Muscle of leg (tissue), 11 donors: ENCODE results near the gene IGFN1. TPM values are rescaled to one million over a fixed set of nuclear protein-coding genes. Genes with fewer than 3 reads are reported as not detected.
"Not testable (repeated sequence)": the region's sequence is repeated elsewhere in the genome, so short reads cannot be mapped to it uniquely, and the experiment has no call there.

Experiments
- DNase-seq: peaks from one replicate; pipeline ENCODE4 v3.0.0; 2013
- H3K27ac ChIP-seq: one replicate; pipeline ENCODE4 v1.5.1; 2013; ENCODE audit warnings: mild to moderate bottlenecking, low read length, control low read depth
- H3K27me3 ChIP-seq: one replicate; pipeline ENCODE4 v1.6.1; 2013; ENCODE audit warnings: low read length; ENCODE audit not compliant: control insufficient read depth, insufficient read depth
- H3K36me3 ChIP-seq: one replicate; pipeline ENCODE4 v1.6.1; 2013; ENCODE audit warnings: low read length; ENCODE audit not compliant: control insufficient read depth, insufficient read depth
- H3K4me1 ChIP-seq: one replicate; pipeline ENCODE4 v1.6.1; 2013; ENCODE audit warnings: low read length; ENCODE audit not compliant: control insufficient read depth, insufficient read depth
- H3K4me3 ChIP-seq: one replicate; pipeline ENCODE4 v1.5.1; 2013; ENCODE audit warnings: low read length, control low read depth
- H3K9me3 ChIP-seq: replicated peaks from 2 replicates; pipeline ENCODE4 v1.6.1; 2013; ENCODE audit warnings: low read depth, low read length; ENCODE audit not compliant: control insufficient read depth
- WGBS: methylation state at CpG from one replicate; pipeline ENCODE4 v1.1.5; 2013; ENCODE audit warnings: missing lambda C conversion rate; ENCODE audit not compliant: insufficient coverage; 5-methylcytosine and 5-hydroxymethylcytosine counted together
- polyA plus RNA-seq, 8 donors: library from polyadenylated mRNA; unstranded; fragments of 120-200 nt; gene quantifications; one replicate each; pipeline versions ENCODE4 v1.2.1 to v1.2.3, GENCODE V29; 2013; ENCODE audit warnings: inconsistent platforms in 1 of 8, low replicate concordance in 1 of 8; ENCODE audit not compliant: insufficient read length in 8 of 8, insufficient read depth in 1 of 8
- total RNA-seq: library from RNA; stranded (reverse); fragments of 120-200 nt; gene quantifications from one replicate; pipeline ENCODE4 v1.2.4, GENCODE V29; 2013

Gene IGFN1
- total and polyA plus RNA-seq, 9 donors = 0.72 to 4.3 (median 2.8) TPM

DNA sequence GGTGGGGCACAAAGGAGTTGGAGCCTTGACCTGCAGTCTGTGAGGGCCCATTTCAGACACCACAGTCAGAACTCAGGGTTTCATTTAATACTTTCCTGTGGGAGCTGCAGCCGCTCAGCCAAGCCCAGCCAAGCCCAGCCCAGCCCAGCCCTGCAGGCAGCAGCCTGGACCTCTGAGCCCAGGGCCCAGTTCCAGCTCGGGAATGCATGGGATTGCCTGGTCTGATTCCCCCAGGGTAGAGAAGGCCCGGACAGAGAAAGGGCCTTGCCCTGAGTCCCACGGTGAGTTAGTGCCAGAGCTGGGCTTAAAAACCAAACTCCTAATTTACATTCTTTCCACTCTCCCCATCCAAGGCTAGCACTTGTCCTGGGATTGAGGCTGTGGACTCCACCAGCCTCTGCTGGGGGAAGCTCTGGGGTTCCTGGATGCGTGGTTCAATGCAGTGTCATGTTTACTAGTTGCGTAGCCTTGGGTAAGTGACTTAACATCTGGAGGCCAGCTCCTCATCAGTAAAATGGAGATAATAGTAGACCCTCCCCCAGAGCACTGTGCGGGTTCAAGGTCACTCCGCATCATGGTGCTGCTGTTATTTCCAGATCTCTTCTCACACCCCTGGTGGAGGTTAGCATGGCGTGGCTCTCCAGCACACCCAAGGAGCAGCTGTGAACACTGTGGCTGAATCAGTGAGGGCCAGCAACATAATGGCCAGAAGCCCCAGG lies 63.4 kb downstream of the IGFN1 start:
- Histone ChIP-seq H3K27ac (no peak overlapping the region), H3K4me3 (no peak overlapping the region), H3K36me3 (no peaks in the 10 kb centered on the region), H3K27me3 (peaks cover 5% of the 10 kb centered on the region), H3K9me3 (no peaks in the 10 kb centered on the region), H3K4me1 (peaks cover 21% of the 10 kb centered on the region)
- 61% methylated on average over 5 of the region's 9 CpGs for WGBS
- peak; percentile 48 for DNase-seq

DNA sequence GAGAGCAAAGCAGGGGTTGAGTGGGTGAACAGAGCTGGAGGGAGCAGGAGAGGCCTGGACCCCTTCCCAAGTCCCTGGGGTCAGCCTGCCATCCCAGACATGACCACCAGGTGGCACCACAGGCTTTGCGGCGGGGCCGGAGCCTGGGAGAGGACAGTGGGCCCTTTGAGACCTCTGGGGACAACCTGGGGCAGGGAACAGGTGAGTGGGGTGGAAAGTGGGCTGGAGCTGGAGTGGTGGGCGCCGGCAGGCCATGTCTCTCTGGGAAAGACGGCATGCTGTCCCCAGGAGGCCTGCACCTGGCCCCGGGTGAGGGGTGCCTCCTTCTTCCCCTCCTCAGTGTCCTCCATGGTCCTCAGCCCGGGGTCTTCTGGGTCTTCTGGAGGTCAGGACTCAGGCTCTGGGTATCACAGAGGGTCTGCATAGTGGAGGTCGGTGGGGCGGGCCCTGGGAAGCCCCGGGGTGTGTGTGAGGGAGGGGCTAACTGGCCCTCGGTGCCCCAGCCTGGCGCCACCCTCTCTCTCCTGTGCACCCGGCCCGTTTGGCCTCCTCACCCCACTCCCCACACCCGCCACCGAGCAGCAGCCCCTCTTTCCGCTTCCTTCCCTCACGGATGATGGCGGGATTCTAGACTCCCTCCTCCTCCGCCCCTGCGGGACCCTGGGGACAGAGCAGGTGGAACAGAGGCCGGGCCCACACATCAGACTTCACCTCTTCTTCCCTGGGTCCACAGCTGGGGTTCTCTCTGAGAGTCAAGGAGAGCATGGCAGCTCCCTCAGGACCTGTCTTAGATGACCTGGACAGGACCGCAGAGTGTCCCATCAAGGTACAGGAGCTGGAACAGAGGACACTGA lies 64.2 kb downstream of the IGFN1 start:
- H3K4me3 ChIP-seq = no peak overlapping the region
- no peaks in the 10 kb centered on the region for H3K36me3 ChIP-seq
- H3K4me1 ChIP-seq = peaks cover 25% of the 10 kb centered on the region
- peaks cover 12% of the 10 kb centered on the region for H3K27me3 ChIP-seq
- no peak overlapping the region for H3K27ac ChIP-seq
- DNase-seq = peak; percentile 43
- H3K9me3 ChIP-seq = no peaks in the 10 kb centered on the region
- 51% methylated on average over 12 of the region's 24 CpGs for WGBS

DNA sequence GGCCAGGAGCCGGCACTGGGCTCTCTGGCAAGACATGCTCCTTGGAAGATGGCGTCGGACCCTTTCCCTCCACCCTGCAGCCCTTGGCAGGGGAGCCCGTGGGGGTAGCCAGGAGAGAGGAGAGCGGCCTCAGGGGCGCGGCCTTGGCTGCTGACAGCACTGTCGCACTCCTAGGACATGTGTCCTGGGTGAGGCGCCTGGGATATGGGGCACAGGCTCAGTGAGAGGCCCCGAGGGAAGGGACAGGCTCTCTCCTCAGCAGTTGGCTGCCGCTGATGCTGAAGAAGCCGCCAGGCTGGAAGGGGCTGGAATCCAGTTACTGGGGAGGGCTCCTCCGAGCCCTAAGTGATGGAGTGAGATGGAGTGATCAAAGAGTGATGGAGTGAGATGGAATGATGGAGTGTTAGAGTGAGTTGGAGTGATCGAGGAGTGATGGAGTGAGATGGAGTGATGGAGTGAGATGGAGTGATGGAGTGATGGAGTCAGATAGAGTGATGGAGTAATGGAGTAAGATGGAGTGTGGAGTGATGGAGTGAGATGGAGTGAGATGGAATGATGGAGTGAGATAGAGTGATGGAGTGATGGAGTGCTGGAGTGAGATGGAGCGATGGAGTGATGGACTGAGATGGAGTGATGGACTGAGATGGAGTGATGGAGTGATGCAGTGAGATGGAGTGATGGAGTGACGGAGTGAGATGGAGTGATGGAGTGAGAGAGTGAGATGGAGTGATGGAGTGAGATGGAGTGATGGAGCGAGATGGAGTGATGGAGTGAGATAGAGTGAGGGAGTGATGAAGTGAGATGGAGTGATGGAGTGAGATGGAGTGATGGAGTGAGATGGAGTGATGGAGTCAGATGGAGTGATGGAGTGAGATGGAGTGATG lies 65.1 kb downstream of the IGFN1 start:
- peaks cover 15% of the 10 kb centered on the region for H3K27me3 ChIP-seq
- no peak for DNase-seq
- no peak overlapping the region for H3K4me3 ChIP-seq
- no peaks in the 10 kb centered on the region for H3K9me3 ChIP-seq
- no peaks in the 10 kb centered on the region for H3K36me3 ChIP-seq
- 92% methylated on average over 17 of the region's 17 CpGs for WGBS
- H3K4me1 ChIP-seq = peaks cover 28% of the 10 kb centered on the region
- no peak overlapping the region for H3K27ac ChIP-seq

DNA sequence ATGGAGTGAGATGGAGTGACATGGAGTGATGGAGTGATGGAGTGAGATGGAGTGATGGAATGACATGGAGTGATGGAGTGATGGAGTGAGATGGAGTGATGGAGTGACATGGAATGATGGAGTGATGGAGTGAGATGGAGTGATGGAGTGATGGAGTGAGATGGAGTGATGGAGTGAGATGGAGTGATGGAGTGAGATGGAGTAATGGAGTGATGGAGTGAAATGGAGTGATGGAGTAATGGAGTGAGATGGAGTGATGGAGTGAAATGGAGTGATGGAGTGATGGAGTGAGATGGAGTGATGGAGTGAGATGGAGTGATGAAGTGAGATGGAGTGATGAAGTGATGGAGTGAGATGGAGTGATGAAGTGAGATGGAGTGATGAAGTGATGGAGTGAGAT lies 67.5 kb downstream of the IGFN1 start:
- not testable (repeated sequence) for DNase-seq, H3K9me3 ChIP-seq, H3K36me3 ChIP-seq, H3K4me3 ChIP-seq, H3K27ac ChIP-seq
- H3K4me1 ChIP-seq = peaks cover 42% of the 10 kb centered on the region
- peaks cover 19% of the 10 kb centered on the region for H3K27me3 ChIP-seq

DNA sequence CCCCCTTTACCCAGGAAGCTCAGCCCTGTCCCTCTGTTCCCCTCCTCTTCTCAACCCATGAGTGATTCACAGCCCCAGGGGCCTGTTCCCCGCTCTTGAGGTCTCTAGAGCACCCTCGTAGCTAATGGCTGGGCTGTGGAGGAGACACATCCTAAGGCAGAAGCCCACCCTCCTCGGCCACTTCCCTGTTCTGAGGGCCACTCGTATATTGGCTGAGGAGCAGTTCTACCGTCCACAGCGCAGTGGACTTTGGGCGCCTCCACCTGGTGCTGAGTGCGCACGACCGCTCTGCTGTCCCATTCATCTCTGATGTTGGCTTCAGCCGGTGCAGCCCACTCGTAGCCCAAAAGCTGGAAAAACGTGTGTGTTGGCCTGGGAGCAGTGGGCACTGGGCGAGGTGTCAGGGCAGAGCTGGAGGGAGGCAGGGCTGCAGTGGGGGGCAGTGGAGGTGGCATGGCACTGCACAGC lies 68.2 kb downstream of the IGFN1 start:
- DNase-seq = no peak
- Histone ChIP-seq H3K4me1 (peaks cover 42% of the 10 kb centered on the region), H3K27me3 (peaks cover 19% of the 10 kb centered on the region), H3K36me3 (no peaks in the 10 kb centered on the region), H3K4me3 (no peak overlapping the region), H3K27ac (no peak overlapping the region), H3K9me3 (no peaks in the 10 kb centered on the region)
- 90% methylated on average over 11 of the region's 14 CpGs for WGBS

DNA sequence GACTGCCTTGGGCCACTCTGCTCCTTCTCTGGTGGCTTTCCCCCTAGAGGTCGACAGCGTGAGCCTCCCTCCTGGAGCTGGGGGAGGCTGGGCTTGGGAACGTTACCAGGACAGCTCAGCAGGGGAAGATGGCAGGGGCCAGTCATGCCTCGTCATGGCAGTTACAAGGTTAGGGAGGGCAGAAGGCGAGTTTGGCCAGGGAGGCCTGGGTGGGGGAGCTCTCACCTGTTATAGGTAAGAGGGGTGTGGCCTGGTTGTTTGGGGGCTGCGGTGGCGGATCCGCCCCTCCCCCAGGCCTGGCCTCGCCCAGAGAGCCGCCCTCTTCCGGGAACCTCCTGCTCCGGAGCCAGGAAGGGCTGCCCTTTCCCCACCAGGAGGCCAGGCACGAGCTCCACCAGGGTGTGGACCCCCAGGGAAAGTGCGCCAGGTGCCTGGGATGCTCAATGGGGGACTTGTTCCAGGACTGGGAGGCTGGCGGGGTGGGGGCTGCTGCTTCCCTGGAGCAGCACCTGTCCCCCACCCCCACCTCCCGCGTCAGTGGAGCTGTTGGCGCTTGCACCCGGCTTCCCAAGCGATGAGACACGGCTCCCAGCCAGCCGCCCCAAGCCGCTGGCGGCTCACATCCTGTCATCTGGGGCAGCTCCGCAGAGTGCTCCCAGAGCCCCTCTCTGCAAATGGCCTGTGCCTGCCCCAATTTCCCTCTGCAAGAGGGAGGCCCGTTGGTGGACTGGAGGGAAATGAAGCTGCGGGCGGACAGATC lies 69.0 kb downstream of the IGFN1 start:
- 2% methylated on average over 20 of the region's 28 CpGs for WGBS
- DNase-seq = no peak
- Histone ChIP-seq H3K27ac (no peak overlapping the region), H3K36me3 (no peaks in the 10 kb centered on the region), H3K27me3 (peaks cover 19% of the 10 kb centered on the region), H3K4me1 (peaks cover 35% of the 10 kb centered on the region), H3K9me3 (no peaks in the 10 kb centered on the region), H3K4me3 (no peak overlapping the region)

DNA sequence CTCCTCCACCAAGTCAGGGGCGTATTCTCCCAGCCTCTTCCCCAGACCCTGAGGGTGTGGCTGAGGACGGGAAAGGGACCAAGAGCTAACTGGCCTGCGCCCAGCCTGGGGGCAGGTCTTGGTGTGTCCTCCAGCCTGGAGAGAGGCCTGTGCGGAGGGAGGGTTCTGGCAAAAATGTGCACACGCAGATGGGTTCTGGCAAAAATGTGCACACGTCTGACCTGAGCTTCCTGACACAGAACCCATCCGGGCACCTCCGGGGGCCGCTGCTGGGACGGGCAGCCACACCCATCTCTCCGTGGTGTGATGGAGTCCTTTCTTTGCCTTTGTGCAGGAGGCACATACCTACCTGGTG lies 69.6 kb downstream of the IGFN1 start:
- Histone ChIP-seq H3K4me3 (no peak overlapping the region), H3K4me1 (peaks cover 34% of the 10 kb centered on the region), H3K9me3 (no peaks in the 10 kb centered on the region), H3K27ac (no peak overlapping the region), H3K27me3 (peaks cover 19% of the 10 kb centered on the region), H3K36me3 (no peaks in the 10 kb centered on the region)
- WGBS = 6% methylated on average over 7 of the region's 11 CpGs
- DNase-seq = peak; percentile 74

DNA sequence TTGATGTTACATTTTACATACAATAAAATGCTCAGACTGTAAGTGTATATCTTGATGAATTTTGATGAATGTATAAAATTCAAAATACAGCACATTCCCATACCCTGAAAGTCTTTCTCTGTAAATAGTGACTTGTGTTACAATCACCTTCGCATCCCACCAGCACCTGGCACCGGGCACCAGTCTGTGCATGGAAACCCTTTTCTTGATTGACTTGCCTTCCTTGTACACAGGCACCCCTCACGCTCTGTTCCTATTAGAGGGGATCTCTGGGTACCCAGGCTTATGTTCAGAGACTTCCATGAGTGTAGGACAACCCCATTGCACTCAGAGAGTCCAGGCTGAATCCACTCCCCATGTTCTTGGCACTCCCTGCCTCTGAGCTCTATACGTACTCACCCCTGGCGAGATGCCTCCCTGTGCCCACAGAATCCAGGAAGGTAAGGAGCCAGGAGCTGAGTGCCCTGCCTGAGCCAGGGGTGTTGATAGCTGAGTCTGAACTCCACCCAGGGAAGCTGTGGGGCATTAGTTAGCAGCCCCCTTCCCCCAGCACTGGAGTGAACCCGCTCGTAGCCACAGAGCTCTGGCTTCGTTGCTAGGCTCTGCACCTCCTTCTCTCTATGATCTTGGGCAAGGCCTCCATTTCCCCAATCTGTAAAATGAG lies 70.2 kb downstream of the IGFN1 start:
- peaks cover 19% of the 10 kb centered on the region for H3K27me3 ChIP-seq
- DNase-seq = no peak
- WGBS = 88% methylated on average over 3 of the region's 8 CpGs

More for the DNA sequence above, 70.2 kb downstream of the IGFN1 start:
- H3K9me3 ChIP-seq = no peaks in the 10 kb centered on the region
- H3K27ac ChIP-seq = no peak overlapping the region
- H3K4me1 ChIP-seq = peaks cover 34% of the 10 kb centered on the region
- H3K4me3 ChIP-seq = no peak overlapping the region
- H3K36me3 ChIP-seq = no peaks in the 10 kb centered on the region
